Fibroblast of skin of right quadriceps (primary cell): ENCODE results near the gene ZDHHC17.

Experiments
- DNase-seq: peaks from one replicate; pipeline ENCODE4 v3.0.0-alpha.2; 2013

The ZDHHC17 gene

DNA sequence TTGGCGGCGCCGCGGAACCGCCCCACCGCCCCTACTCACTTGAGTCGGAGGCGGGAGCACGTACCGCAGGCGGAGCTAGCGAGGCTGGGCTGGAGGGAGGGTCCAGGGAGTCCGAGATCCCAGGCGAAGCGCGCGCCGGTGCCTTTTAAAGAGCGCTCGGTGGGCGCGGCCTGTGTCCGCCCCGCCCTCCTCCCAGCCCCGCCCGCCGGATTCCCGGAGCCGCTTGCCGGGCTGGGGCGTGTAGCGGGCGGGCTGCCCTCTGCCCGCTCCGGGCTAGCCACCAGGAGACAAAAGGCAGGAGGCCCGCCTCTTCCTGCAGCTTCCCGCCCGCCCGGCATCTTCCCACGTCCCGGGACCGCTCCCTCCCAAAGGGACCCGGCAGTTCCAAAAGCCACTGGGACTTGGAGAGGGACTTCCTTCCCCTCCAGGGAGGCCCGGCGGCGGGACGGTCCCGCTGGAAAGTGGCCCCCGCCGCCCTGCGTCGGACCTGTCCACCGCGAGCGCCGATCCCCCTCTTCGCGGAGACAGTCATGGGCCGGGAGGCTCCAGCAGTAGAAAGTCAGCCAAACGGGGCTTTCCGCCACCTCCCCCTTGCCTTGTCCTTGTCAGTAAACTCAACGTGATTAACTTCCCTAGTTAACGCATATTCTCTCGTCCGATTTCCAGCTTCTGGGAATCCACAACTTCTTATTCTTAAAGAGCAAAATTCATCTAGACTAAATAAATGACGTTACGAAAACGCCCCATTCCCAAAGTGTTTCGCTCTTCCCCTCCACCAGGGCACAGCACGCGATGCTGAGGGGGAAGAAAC is 115.2 kb downstream of the ZDHHC17 start, which contains the start of gene CSRP2:
CSRP2 (minus strand) TSS at position 121 of the 811 bp plus-strand sequence. CDS start 12,759 bp downstream, outside the sequence.
- peak; percentile 93 for DNase-seq

DNA sequence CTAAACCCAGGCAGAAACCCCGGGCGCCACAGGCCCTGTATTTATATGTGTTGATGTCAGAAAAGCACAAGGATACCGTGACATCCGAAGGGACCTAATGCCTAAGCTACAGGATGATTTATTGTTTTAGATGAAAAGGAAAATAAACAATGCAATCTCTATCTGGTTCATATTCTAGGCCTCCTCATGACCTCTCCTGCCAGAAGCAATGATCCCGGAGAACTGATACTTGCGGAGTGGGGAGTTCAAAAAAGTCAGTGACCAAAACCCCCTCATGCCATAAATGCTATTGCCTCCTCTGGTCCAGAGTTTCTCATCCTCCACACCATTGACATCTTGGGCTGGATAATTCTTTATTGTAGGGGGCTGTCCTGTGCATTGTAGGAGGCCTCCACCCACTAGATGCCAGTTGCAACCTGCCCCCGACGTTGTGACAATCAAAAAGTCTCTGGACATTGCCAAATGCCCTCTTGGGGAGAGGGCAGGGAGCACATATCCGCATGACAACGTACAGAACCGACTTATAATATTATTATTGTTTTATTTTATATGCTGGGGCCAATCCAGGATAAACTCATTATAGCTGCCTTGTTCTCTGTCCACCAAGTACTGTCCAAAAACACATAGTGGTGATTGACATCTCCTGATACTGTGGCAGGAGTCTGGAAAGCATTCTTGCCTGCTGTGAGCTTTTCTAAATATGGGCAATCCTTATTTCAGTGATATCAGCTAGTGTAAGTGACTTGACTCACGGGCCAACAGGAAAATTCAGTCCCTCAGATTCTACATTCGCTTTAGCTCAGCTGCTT is 116.0 kb downstream of the ZDHHC17 start:
- no peak for DNase-seq

DNA sequence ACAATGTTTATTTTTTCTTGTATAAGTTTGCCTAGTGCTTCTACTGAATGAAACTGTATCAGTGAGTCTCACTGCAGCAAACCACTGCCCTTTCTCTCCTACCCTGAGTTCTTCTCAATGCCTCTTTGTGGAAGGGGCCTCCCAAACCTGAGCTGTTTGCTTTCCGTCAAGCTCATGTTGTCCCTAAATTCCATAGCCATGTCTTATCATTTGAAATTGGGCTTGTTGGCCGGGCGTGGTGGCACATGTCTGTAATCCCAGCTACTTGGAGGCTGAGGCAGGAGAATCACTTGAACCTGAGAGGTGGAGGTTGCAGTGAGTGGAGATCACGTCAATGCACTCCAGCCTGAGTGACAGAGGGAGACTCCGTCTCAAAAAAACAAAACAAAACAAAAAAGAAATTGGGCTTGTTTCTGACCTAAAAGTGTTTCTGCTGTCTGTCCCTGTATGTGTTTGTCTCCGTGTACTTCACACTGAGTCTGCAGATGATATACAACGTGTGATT is 116.7 kb downstream of the ZDHHC17 start:
- no peak for DNase-seq

DNA sequence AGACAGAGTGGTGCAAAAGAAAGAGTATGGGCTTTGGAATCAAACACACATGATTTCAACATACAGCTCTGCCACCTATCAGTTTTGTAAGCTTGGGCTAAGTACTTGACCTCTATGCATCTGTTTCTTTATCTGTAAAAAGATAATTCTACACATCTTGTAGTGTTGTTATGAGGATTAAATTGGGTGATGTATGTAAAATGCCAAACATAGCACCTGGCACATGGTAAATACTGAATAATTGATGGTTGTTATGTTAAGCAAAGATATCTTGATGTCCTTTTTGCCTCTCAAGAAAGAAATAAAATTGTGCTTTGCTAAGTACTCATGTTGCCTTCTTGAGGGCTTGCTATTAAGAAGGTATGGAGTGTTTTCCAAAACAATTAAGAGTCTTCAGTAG is 117.2 kb downstream of the ZDHHC17 start:
- no peak for DNase-seq

DNA sequence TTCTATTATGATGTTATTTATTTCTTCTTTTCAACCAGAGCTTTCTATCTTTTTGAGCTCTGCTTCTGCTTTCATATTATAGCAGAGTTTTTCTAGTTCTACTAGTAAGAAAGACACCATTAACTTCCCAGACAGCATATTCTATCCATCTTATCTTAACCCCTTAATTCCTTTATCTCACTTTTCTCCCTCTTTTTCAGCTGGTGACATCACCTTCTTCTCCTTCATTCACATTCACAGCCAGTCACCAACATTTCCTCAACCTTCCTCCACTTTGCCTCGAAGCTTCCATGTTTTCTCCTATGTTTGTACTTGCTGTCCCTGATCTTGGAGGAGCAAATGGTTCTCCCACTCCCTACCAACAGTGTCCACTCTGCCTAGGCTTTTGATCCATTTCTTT is 118.5 kb downstream of the ZDHHC17 start:
- no peak for DNase-seq

DNA sequence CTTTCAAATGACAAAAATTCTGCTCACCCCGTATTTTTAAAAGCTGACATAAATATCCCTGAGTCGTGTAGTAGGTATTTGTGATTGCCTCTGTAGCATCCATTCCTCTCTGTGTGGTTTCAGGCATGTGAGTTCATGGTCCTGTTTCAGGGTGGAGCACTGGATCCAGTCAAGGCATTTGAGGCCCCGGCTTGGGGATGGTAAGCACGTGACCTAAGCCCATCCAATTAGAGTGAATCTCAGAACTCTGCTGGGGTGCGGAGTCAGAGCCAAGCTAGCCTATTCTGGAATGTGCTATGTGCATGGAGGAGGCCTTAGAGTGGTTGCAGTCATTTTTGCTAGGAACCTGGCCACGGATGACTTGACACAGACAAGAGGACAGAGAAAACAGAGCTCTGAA is 119.2 kb downstream of the ZDHHC17 start:
- peak; percentile 93 for DNase-seq

DNA sequence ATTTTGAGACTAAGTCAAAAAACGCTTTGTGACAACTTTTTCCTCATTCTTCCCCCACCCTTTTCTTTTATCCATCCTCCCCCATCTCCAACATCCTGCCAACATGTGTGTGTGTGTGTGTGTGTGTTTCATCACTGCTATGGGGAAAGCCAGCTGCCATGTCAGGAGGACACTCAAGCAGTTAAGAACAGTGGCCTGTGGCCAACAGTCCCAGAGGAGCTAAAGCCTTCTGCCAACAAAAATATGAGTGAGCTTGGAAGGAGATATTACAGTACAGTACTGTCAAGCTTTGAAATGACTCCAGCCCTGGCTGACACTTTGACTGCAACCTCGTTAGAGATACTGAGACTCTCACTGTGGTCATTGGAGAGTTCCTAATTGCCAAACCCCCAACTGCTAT is 119.9 kb downstream of the ZDHHC17 start:
- peak; percentile 66 for DNase-seq

DNA sequence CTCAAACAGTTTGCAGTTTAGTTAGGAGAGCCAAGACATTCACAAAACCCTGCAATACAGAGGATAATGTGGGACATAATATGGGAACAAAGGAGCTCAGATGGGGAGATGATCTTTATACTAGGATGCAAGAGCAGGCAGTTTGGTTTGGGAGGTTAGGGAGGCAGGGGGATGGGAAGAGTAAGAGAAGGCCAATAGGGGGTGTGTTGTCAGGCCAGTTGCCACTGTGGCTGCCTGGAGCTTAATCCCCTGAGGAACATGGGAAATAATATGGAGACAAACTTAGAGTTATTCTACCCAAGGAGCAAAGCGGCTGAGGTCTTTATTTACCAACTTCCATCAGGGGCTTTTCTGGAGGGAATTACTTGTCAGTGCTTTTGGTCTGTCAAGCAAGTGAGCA is 124.9 kb downstream of the ZDHHC17 start:
- DNase-seq: no peak

DNA sequence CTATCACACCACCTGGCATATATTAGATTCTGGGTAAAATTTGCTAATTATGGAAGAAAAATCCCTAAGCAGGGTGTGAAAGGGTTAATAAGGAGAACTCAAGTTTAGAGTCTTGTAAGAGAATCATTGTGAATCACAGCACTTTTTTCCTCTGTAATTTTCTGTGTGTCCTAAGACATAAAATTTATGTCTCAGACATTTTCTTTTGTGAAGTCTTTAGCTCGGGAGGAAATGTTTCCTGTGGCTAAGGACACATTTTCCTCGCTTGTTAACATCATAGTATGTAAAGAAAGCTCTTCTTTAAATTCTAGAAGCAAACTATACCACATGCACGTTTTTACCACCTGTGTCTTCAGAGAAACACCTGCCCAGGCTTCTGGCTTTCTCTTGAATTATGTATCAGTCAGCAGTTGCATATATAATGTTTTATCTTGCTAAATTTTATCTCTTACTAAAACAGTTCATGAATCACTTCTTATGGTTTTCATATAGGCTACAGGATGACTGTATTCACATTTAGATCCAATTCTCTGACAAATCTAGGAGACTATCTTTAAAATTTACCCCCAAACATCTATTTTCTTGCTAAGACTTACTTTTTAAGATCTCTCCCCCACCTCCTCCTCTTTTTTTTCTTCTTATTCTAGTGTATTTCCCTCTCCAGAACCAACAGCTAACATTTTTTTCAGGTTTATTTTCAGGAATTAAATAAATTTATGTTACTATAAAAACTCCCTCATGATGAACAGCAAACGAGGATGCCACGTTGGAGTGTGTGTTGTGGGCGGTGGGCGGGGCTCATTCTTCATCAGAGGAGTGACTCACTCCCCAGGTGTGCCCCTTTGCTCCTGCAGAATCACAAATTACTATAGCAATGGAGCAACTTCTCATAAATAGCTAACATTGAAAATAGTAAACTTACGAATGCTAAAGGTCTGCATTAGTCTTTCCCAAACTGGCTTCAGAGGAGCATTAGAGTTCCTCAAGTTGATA is 126.5 kb downstream of the ZDHHC17 start:
- DNase-seq: no peak

DNA sequence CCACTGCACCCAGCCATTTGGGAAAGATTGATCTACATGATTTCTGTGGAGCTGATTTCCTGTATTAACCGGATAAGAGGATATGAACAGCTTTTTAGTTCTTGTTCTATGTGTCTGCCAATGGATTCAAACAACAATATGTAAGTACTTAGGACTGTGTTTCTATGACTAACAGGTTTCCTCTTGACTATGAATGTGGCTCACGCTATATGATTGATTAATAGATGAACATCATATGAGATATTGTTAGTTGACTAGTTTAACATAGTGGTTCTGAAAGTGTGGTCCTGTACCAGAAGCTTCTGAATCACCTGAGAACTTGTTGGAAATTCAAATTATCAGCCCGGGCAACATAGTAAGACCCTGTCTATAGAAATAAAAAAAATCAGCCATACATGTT is 127.7 kb downstream of the ZDHHC17 start:
- DNase-seq: no peak

DNA sequence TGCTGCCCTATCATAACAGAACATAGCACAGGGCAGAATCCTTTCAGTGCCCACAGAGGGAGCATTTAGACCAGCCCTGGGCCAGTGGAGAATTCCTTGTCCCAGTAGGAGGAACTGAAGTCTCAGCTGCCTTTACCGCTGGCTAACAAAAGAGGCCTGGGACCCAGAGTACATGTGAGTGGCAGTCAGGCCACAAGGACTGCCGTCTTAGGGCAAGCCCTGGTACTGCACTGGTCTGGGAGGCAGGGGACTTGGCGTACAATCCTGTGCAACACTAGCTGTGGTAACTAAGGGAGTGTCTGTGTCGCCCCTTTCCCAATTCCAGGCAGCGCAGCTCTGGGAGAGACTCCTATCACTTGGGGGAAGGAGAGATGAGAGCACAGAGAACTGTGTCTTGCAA is 131.9 kb downstream of the ZDHHC17 start:
- no peak for DNase-seq

DNA sequence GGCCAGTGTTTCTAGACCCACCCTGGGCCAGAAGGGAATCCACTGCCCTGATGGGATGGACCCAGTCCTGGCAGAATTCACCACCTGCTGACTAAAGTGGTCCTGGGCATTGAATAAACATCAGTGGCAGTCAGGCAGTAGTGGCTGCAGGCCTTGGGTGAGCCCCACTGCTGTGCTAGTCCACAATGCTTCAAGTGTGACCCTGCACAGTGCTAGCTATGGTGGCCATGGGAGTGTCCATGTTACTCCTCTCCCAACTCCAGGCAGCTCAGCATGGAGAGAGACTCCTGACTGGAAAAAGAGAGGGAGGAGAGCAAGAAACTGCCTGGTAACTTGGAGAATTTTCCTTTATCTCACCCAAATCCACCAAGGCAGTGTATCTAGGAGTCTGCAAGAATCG is 132.4 kb downstream of the ZDHHC17 start:
- DNase-seq: no peak

DNA sequence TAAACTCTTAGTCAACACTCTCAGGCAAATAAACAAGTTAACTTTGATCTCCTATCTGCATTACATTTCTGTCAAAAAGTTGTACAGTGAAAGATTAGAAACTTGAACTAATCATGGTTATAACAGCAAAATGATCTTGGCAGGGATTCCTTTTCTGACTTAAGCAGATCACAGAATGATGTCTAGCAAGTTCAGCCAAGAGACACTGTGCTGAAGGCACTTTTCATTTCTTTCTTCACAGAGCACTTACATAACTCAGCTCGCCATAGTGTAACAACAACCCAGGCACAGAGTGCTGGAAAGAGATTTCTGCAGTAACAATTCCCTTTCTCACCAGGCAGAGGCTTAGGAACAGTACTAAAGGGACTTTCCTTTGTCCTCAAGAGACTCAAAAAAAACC is 134.5 kb downstream of the ZDHHC17 start:
- DNase-seq: no peak

DNA sequence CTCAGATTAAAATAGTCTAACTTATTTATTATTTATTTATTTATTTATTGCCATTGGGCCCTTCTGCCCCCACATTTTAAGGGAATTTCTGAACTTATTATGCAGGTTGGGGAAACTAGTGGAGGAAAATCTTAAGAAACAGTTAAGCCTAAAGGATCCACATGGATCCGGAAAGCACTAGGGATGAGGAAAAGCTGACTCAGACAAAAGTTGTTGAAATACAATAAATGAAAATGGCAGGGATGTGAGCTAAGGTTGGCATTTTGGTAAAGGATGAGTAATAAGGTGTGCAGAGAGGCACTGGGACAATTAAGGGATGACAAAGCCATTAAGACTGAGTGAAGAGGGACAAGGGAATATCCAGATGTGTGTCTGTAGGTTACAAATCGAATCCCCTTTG is 135.6 kb downstream of the ZDHHC17 start:
- no peak for DNase-seq

DNA sequence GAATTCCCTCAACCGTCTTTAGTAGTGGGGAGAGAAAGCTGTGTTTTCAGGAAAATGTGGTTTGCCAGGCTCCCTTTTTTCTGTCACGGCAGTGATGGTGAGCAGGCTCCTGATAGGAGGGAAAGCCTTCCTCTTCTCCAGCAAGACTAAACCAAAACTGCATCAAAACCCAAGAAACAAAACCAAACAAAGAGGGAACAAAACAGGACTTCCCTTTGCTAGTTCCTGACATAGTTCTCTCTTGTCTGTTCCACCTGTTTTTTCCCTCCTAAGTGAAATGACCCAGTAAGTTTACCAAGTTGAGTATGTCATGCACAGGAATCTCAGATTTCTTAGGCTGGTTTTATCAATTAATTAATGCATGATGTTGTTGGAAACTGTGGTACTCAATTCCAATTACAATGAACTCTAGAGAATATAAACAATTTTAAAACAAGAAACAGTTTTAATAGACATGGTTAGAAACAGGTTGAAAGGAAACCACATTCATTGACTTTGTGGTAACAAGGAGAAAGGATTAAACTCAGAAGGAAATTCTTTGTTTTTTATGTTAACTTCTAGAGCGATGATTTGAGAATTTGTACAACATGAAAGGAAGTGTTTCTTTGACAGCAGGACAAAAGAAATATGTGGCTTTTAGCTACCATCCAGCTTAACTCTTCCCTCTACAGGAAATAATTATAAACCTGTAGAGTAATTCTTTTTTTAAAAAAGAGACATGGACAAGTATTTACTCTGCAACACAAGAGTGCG is 137.9 kb downstream of the ZDHHC17 start:
- DNase-seq: no peak
